Loucy (cell line): ENCODE results near the gene SCN4A.

Experiments used
- H2AFZ ChIP-seq: fragments of 200-600 bp; sonication (generic); 2 replicates; pipeline ENCODE4 v1.6.0; 2016; ENCODE audit warnings: antibody characterized with exemption, mild to moderate bottlenecking, low read length, moderate library complexity
- H3F3A ChIP-seq: fragments of 200-600 bp; 2 replicates; pipeline ENCODE4 v1.6.0; 2016; ENCODE audit warnings: antibody characterized with exemption, low read depth, mild to moderate bottlenecking
- H3K27me3 ChIP-seq: fragments of 200-600 bp; sonication (generic); 2 replicates; pipeline ENCODE4 v1.6.1; 2014; ENCODE audit warnings: low read length, mild to moderate bottlenecking; ENCODE audit not compliant: insufficient read depth, poor library complexity, severe bottlenecking
- H3K36me3 ChIP-seq: fragments of 200-600 bp; sonication (generic); 2 replicates; pipeline ENCODE4 v1.6.1; 2016; ENCODE audit warnings: low read length; ENCODE audit not compliant: insufficient read depth
- H3K4me1 ChIP-seq: fragments of 200-600 bp; sonication (generic); 2 replicates; pipeline ENCODE4 v1.5.1; 2014; ENCODE audit warnings: low read length, mild to moderate bottlenecking; ENCODE audit not compliant: insufficient read depth, poor library complexity, severe bottlenecking
- H3K4me2 ChIP-seq: fragments of 200-600 bp; sonication (generic); 2 replicates; pipeline ENCODE4 v1.6.0; 2014; ENCODE audit warnings: antibody characterized with exemption, low read length, low read depth, mild to moderate bottlenecking; ENCODE audit not compliant: poor library complexity, severe bottlenecking
- H3K4me3 ChIP-seq: fragments of 200-600 bp; sonication (generic); 2 replicates; pipeline ENCODE4 v1.5.1; 2014; ENCODE audit warnings: low read length, mild to moderate bottlenecking, mixed read lengths; ENCODE audit not compliant: poor library complexity, severe bottlenecking
- H3K79me2 ChIP-seq: fragments of 200-600 bp; sonication (generic); 2 replicates; pipeline ENCODE4 v1.6.1; 2014; ENCODE audit warnings: low read length; ENCODE audit not compliant: insufficient read depth
- H3K9ac ChIP-seq: fragments of 200-600 bp; sonication (generic); 2 replicates; pipeline ENCODE4 v1.6.0; 2014; ENCODE audit warnings: mild to moderate bottlenecking, low read depth, low read length, moderate library complexity; ENCODE audit not compliant: poor library complexity, severe bottlenecking
- H3K9me2 ChIP-seq: fragments of 200-600 bp; sonication (generic); replicated peaks from 2 replicates; pipeline ENCODE4 v1.6.1; 2016; ENCODE audit warnings: low read depth, low read length, mixed read lengths
- H3K9me3 ChIP-seq: fragments of 200-600 bp; sonication (generic); 2 replicates; pipeline ENCODE4 v1.6.1; 2014; ENCODE audit warnings: mild to moderate bottlenecking, antibody characterized with exemption, low read length, low read depth; ENCODE audit not compliant: insufficient read depth
- H4K20me1 ChIP-seq: fragments of 200-600 bp; sonication (generic); 2 replicates; pipeline ENCODE4 v1.6.0; 2014; ENCODE audit warnings: antibody characterized with exemption, low read length, mild to moderate bottlenecking; ENCODE audit not compliant: insufficient read depth, poor library complexity, severe bottlenecking
- EZH2phosphoT487 ChIP-seq: fragments of 200-600 bp; IDR thresholded peaks from 2 replicates; pipeline ENCODE4 v1.6.1; 2018; ENCODE audit warnings: antibody characterized with exemption, mild to moderate bottlenecking, moderate library complexity, borderline replicate concordance
- TF ChIP-seq, protein P1 (sequence below): fragments of 200-600 bp; sonication (generic); conservative IDR thresholded peaks from 2 replicates; pipeline ENCODE4 v1.5.1; 2014; ENCODE audit warnings: mild to moderate bottlenecking, antibody characterized with exemption, low read length

The SCN4A gene

DNA sequence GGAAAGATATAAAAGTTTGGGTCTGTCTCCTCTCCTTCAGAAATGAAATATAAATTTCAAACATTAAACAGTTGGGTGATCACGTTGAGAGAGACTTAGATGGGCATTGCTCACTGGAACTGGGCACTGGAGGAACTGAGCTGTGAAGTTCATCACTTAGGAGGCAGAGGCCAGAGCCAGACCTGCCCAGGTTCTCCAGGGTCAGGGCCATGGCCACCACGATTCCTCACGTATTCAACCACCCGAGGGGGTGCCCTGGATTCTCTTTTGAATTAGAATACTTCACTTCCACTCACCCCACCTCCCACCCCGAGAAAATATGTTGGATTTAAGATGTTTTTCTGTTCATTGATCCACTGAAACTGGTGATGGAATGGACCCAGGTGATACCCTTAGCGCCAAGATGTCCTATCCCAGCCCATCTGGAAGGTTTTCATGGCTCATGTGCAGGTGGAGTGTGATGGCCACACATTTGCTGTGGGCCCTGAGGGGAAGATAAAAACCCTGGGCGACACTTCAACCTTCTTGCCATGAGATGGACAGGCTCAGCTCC lies 31.6 kb upstream of the SCN4A start:
- H3K9ac ChIP-seq = no peak overlapping the region
- H3K27me3 ChIP-seq = no peaks in the 10 kb centered on the region
- no peaks in the 10 kb centered on the region for H3K9me3 ChIP-seq
- peaks cover 26% of the 10 kb centered on the region for H3K4me1 ChIP-seq
- TF ChIP-seq, protein P1, sequence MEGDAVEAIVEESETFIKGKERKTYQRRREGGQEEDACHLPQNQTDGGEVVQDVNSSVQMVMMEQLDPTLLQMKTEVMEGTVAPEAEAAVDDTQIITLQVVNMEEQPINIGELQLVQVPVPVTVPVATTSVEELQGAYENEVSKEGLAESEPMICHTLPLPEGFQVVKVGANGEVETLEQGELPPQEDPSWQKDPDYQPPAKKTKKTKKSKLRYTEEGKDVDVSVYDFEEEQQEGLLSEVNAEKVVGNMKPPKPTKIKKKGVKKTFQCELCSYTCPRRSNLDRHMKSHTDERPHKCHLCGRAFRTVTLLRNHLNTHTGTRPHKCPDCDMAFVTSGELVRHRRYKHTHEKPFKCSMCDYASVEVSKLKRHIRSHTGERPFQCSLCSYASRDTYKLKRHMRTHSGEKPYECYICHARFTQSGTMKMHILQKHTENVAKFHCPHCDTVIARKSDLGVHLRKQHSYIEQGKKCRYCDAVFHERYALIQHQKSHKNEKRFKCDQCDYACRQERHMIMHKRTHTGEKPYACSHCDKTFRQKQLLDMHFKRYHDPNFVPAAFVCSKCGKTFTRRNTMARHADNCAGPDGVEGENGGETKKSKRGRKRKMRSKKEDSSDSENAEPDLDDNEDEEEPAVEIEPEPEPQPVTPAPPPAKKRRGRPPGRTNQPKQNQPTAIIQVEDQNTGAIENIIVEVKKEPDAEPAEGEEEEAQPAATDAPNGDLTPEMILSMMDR = no peak
- TF ChIP-seq EZH2phosphoT487 = no peak
- no peaks in the 10 kb centered on the region for H3F3A ChIP-seq
- no peak overlapping the region for H2AFZ ChIP-seq
- H3K79me2 ChIP-seq = peaks cover 30% of the 10 kb centered on the region
- H3K4me3 ChIP-seq = no peak overlapping the region
- H3K36me3 ChIP-seq = peaks cover 37% of the 10 kb centered on the region; the same call in 1 of the 2 replicates
- H4K20me1 ChIP-seq = peaks cover 4% of the 10 kb centered on the region
- no peaks in the 10 kb centered on the region for H3K9me2 ChIP-seq
- H3K4me2 ChIP-seq = no peak overlapping the region

DNA sequence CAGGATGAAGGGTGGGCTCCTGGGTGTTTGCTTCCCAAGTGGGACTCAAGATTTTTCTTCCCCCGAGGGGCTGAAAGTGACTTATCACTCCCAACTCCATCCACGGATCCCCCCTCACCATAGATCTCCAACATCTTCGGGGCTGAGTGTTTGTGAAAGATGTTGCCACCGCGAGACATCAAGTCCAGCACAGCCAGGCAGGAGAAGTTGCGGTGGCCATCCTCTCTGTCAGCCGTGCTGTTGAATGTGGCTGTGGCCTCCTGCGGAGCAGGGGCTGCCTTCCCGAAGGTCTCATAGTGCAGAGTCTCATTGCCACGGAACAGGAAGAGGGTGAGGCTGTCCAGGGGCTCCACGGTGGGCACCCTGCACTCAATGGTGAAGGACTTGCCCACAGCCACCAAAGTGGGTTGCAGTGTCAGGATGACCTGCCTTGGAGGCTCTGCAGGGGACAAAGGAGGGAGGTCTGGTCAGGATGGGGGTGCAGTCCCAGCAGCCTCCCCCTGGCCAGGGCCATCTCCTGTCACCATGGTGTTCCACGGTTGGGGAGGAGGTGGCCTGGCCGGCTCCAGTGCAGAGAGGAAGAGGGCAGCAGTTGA lies 30.9 kb upstream of the SCN4A start:
- no peaks in the 10 kb centered on the region for H3K9me3 ChIP-seq
- TF ChIP-seq, protein P1 = no peak
- no peak for TF ChIP-seq EZH2phosphoT487
- no peaks in the 10 kb centered on the region for H3K9me2 ChIP-seq
- peaks cover 23% of the 10 kb centered on the region for H3K79me2 ChIP-seq
- H3F3A ChIP-seq = no peaks in the 10 kb centered on the region
- no peak overlapping the region for H3K4me3 ChIP-seq
- no peak overlapping the region for H2AFZ ChIP-seq
- peaks cover 19% of the 10 kb centered on the region for H3K4me1 ChIP-seq
- no peak overlapping the region for H3K9ac ChIP-seq
- peaks cover 4% of the 10 kb centered on the region for H4K20me1 ChIP-seq
- H3K4me2 ChIP-seq = no peak overlapping the region
- no peaks in the 10 kb centered on the region for H3K27me3 ChIP-seq
- H3K36me3 ChIP-seq = peaks cover 37% of the 10 kb centered on the region; the same call in 1 of the 2 replicates

DNA sequence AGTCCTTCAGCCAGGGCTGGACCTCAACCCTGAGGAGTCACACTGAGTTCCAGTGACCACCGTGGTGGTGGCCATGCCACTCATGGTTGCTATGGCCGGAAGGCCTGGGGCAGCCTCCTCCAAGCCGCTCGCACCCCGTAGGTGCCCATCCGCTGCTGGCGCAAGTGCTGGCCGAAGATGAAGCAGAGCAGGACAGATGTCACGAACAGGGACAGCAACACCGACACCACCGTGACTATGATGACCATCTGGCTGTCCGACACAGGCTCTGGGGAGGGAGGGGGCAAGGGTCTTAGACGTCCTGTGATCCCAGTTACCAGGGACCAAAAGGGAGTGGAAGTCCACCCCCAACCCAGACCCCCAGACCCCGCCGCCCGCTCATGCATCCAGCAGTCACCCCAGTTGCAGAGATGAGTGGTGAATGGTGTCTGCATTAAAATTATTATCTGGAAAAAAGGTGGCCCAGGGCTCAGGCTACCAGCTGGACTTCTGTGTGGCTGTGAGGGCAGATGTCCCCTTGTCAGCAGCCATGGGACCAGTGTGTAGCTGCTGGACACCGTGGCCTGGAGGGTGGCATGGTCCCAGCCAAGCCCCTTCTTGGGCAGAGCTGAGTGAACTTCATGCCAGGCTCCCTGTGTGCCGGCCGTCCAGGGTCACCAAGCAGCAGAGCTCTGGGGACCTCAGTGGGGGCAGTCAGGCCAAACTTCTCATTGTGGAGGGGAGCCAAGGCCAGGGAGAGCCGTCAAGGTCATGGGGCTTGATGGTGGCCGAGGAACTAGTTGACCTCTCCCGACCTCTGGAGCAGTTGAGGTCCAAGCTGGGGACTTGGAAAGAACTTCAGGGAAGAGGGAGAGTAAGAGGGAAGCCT lies 30.2 kb upstream of the SCN4A start:
- Histone ChIP-seq H3K4me3 (no peak overlapping the region), H4K20me1 (peaks cover 4% of the 10 kb centered on the region), H3K4me1 (peaks cover 17% of the 10 kb centered on the region), H3K36me3 (peaks cover 37% of the 10 kb centered on the region; the same call in 1 of the 2 replicates), H3K27me3 (no peaks in the 10 kb centered on the region), H3F3A (no peaks in the 10 kb centered on the region), H3K79me2 (peaks cover 16% of the 10 kb centered on the region), H3K9me3 (no peaks in the 10 kb centered on the region), H3K9ac (no peak overlapping the region), H2AFZ (no peak overlapping the region), H3K9me2 (no peaks in the 10 kb centered on the region), H3K4me2 (no peak overlapping the region)
- TF ChIP-seq, protein P1 = no peak
- TF ChIP-seq EZH2phosphoT487 = no peak
